Kidney capillary endothelial cell (primary cell): Measurements from ENCODE around the gene NUP210.

ENCODE experiments used
- DNase-seq: peaks from one replicate; pipeline ENCODE4 v3.0.0-alpha.2; 2018; ENCODE audit warnings: low spot score

NUP210 gene

DNA sequence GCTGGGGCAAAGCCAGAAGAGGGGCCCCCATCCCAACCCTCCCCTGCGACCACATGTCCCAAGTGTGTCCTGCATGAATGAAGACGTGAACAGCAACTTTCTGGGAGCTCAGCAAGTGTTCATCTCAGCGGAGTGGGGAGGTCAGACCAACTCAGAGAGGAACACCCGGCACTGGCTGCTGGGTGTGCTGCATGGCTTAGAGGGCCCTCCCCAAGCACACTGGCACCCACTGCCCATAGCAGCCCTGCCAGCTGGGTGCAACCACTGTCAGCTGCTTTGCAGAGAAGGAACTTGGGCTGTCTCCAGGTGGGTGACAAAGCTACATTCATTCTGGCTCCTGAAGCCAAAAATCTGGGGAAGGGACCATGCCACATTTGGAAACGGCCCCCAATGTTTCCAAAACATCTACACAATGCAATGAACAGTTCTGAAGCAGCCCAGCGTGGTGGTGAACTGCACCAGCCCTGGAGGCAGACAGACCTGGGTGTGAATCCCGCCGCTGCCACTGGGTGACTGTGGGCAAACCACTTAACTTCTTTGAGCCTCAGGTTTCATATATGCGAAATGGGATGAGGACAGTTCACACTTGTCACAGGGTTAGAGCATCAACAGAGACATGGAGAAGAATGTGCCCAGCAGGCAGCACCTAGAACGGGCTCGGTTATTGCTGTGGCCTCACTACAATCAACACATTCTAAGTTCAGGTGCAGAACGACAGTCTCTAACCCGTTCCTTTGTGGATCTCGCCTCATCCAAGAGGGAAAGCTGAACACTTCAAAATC lies 145.4 kb downstream of the NUP210 start:
- DNase-seq, result no peak

DNA sequence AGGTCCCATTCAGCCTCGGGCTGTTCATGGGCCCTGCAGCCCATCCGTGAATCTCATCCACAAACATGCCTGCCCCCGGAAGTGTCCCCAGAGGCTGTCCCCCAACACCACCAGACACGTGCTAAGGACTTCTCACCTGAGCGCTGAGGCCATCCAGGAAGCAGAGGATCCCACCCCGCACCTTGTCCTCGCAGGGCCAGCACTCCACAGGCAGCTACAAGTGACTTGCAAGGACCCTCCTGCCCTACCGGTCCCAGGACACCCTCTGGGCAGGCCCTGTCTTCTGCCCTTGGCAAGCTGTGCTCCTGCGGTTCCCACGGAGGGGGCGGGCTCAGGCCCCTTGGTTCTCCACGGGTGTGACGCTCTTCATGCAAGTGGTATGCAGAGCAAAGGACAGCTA lies 146.0 kb downstream of the NUP210 start:
- no peak for DNase-seq

GRCh38 chr3:13273604-13274105 lies 146.5 kb downstream of the NUP210 start:
- DNase-seq, result no peak

DNA sequence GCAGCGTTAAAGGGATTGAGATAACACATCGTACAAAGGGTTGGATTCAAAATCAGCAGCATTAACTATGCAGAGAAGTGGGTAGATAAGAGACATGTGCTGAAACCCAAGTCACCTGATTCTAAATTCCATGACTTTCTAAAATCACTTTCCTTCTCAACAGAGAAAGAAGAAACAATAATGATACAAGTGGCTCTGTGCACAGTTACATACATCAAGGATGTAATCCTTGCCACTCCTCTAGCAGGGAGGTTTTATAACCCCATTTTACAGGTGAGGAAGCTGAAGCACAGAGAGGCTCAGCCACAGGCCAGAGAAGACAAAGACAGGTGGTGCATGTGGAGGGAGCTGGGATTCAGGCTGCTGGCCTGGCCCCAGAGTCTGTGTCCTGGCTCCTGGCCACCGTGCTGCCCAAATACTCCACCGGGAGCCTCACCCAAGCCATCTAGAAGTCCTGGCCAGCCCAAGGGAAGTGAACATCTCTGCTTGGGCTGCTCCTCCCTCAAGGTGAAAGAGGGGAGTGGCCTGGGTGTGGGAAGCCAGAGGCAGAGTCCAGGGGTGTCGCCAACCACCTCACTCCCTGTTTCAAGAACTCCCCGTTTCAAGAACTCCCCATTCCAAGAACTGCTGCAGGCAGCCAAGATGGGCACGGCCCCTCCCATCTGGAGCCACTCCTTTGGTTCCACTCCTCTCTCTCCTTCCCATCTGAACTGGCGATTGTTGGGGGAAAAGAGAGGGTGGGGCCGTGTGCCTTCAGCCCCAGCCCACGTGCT lies 147.1 kb downstream of the NUP210 start:
- no peak for DNase-seq

GRCh38 chr3:13269711-13270378 lies 150.3 kb downstream of the NUP210 start:
- DNase-seq, result no peak

GRCh38 chr3:13268961-13269441 lies 151.1 kb downstream of the NUP210 start:
- no peak for DNase-seq

DNA sequence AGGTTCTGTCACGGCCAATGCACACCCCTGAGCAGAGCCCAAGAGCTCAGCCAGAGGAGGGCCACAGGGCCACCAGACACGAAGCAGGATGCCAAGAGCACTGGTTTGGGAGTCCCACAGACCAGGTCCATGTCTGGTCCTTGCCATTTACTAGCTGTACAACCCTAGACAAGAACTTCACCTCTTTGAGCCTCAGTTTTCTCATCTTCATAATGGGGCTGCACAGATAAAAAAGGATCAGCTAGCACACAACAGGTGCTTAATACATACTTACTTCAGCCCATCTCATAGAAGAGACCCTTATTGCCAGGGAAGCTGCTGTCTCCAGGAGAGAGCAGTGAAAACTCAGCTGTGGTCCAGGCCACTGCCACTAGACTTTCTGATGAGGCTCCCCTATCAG lies 152.0 kb downstream of the NUP210 start:
- DNase-seq, result no peak

- DNase-seq, result no peak
Measured at GRCh38 chr3:13266651-13267362, 153.3 kb downstream of the NUP210 start.
